Stomach smooth muscle (tissue), 2 donors: ENCODE data around the gene ELAPOR1.
A peak's percentile ranks its signal among the peaks of the same experiment; 100 is the strongest.

Experiments used
- H3K27ac ChIP-seq: one replicate; pipeline ENCODE4 v1.7.0; 2013; ENCODE audit warnings: mild to moderate bottlenecking, low read length, inconsistent platforms
- H3K27me3 ChIP-seq, 2 donors: one replicate each; pipeline ENCODE4 v1.7.0; 2013; ENCODE audit warnings: low read length in 2 of 2; ENCODE audit not compliant: insufficient read depth in 2 of 2, control insufficient read depth in 1 of 2
- H3K36me3 ChIP-seq, 2 donors: one replicate each; pipeline ENCODE4 v1.7.0; 2013; ENCODE audit warnings: low read length in 2 of 2; ENCODE audit not compliant: control insufficient read depth in 2 of 2, insufficient read depth in 2 of 2
- H3K4me1 ChIP-seq: one replicate; pipeline ENCODE4 v1.7.0; 2013; ENCODE audit warnings: low read length; ENCODE audit not compliant: control insufficient read depth, insufficient read depth
- H3K4me3 ChIP-seq, 2 donors: one replicate each; pipeline ENCODE4 v1.7.0; 2013; ENCODE audit warnings: low read length in 2 of 2
- H3K9ac ChIP-seq, 2 donors: one replicate each; pipeline ENCODE4 v1.7.0; 2013; ENCODE audit warnings: low read length in 2 of 2, mild to moderate bottlenecking in 1 of 2
- H3K9me3 ChIP-seq, 2 donors: one replicate each; pipeline ENCODE4 v1.7.0; 2013; ENCODE audit warnings: low read length in 2 of 2; ENCODE audit not compliant: control insufficient read depth in 2 of 2
- donor health status: healthy.
- donor health status: Pancreatic carcinoma.

The ELAPOR1 gene

DNA sequence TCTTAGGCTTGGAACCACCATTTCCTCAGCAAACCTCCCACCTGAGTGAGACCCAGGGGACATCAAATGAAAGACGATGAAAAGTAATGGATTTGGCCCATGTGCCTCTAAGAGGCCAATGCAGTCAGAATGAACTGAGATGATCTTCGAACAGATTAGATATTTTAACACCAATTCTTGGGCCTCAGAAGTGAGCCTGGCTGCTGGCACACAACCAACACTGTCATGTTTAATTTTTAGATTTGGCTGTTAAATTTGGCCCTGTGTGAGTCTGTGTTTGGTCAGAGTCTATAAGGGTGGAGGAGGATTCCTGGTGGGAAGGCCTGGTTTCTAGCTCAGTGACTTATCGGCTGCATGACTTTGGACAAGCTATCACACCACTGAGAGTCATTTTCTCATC is 45.4 kb downstream of the ELAPOR1 start:
- H3K27ac ChIP-seq = no peak overlapping the region
- no peak overlapping the region for H3K4me3 ChIP-seq
- H3K4me1 ChIP-seq = no peaks in the 10 kb centered on the region

DNA sequence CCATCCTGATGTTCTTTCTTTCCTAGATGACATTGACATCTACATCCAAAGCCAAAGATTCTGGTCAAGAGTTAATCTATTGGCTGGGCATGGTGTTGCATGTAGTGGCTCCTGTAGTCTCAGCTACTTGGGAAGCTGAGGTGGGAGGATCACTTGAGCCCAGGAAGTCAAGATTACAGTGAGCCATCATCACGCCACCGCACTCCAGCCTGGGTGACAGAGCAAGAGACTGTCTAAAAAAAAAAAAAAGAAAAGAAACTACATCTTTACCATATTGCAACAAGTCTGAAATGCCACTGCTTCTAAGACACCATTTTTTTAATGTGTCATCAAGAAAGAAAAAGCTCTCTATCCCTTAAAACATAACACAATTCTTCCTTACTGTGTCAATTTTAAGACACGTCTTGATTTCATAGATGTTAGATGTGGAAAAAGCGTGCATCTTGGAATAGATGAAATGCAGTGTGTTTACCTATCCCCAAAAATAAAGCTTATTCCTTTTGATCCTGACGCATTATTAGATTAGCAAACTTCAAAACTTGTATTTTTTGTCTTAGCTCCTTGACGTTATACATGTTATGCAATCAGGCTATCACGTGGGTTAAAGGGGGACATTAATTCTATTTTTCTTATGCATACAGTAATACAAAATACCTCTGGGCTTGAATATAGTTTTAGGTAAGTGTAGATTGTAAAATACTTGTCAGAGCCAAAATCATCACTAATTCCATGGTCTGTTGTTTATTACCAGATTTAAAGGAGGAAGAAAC is 46.3 kb downstream of the ELAPOR1 start:
- no peaks in the 10 kb centered on the region for H3K27me3 ChIP-seq
- no peak overlapping the region for H3K9ac ChIP-seq
- no peaks in the 10 kb centered on the region for H3K9me3 ChIP-seq
- no peaks in the 10 kb centered on the region for H3K4me1 ChIP-seq
- no peak overlapping the region for H3K4me3 ChIP-seq
- no peaks in the 10 kb centered on the region for H3K36me3 ChIP-seq
- no peak overlapping the region for H3K27ac ChIP-seq

More for the DNA sequence above, 45.4 kb downstream of the ELAPOR1 start:
- no peak overlapping the region for H3K9ac ChIP-seq
- no peaks in the 10 kb centered on the region for H3K9me3 ChIP-seq
- no peaks in the 10 kb centered on the region for H3K36me3 ChIP-seq
- H3K27me3 ChIP-seq = no peaks in the 10 kb centered on the region

DNA sequence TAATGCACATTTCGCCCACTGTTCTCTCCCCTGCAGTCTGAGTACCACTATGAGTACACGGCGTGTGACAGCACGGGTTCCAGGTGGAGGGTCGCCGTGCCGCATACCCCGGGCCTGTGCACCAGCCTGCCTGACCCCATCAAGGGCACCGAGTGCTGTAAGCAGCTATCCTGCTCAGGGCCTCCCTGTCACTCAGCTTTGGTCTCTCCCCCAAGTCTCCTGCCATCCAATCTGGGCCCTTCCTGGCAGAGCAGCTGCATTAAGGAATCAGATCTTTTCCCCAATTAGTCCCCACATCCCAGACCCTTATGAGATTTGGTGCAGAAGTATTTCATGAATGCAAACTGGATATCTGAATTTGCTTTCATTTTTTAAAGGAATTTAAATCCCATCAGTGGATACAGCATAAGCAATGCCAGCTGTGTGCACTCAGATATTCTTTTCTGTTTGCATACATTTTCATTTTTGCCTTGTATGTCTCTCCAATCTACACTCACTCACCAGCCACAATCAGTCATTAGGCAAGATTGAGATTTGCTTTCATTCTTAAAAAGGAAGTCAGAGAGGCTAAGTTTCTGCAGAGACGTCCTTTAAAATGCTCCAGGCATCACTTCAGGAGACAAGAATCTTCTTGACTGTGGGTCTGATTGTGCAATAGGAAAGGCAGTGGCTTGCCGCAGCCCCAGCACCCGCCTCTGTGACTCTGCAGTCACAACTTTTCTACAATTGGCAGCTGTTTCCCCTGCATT is 48.1 kb downstream of the ELAPOR1 start:
- Histone ChIP-seq H3K9me3 (no peaks in the 10 kb centered on the region), H3K4me1 (no peaks in the 10 kb centered on the region), H3K4me3 (peak overlapping the region in 1 of 2 donors; percentile 24), H3K27ac (no peak overlapping the region), H3K9ac (no peak overlapping the region), H3K27me3 (no peaks in the 10 kb centered on the region), H3K36me3 (no peaks in the 10 kb centered on the region)

DNA sequence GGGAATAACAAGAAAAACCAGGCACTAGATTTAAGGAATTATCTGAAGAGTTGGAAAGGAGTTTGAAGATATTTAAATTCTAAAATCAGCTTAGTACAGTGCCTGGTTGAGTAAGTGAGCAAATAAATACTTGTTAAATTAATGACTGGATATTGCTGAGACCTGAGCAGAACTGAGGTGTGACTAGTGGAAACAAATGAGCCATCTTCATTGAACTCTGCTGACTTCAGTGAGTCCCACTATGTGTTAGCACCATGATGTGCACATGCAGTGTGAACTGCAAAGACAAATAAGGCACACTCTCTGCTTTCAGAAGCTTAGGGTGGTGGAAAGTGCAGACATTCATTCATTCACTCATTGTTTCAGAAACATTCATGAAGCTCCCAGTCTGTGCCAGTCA is 48.7 kb downstream of the ELAPOR1 start:
- Histone ChIP-seq H3K4me1 (no peaks in the 10 kb centered on the region), H3K27me3 (no peaks in the 10 kb centered on the region), H3K36me3 (no peaks in the 10 kb centered on the region), H3K4me3 (no peak overlapping the region), H3K9ac (no peak overlapping the region), H3K9me3 (no peaks in the 10 kb centered on the region), H3K27ac (no peak overlapping the region)

DNA sequence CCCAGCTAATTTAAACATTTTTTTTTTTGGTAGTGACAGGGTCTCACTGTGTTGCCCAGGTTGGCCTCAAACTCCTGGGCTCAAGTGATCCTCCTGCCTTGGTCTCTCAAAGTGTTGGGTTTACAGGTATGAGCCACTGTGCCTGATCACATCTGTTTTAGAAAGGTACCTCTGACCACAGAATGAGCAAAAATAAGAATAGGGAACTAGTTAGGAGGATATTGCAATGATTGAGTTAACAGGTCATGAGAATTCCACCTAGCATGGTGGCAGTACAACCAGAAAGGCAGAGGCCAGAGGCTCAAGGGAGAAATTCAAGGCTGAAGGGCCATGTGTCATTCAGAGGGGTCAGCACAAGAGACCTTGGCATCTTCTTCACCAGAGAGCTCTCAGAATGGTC is 49.6 kb downstream of the ELAPOR1 start:
- Histone ChIP-seq H3K4me1 (no peaks in the 10 kb centered on the region), H3K27me3 (no peaks in the 10 kb centered on the region), H3K4me3 (no peak overlapping the region), H3K27ac (no peak overlapping the region), H3K9ac (no peak overlapping the region), H3K9me3 (no peaks in the 10 kb centered on the region), H3K36me3 (no peaks in the 10 kb centered on the region)
